ENCODE measurements around the gene EVA1A.

The EVA1A gene

DNA sequence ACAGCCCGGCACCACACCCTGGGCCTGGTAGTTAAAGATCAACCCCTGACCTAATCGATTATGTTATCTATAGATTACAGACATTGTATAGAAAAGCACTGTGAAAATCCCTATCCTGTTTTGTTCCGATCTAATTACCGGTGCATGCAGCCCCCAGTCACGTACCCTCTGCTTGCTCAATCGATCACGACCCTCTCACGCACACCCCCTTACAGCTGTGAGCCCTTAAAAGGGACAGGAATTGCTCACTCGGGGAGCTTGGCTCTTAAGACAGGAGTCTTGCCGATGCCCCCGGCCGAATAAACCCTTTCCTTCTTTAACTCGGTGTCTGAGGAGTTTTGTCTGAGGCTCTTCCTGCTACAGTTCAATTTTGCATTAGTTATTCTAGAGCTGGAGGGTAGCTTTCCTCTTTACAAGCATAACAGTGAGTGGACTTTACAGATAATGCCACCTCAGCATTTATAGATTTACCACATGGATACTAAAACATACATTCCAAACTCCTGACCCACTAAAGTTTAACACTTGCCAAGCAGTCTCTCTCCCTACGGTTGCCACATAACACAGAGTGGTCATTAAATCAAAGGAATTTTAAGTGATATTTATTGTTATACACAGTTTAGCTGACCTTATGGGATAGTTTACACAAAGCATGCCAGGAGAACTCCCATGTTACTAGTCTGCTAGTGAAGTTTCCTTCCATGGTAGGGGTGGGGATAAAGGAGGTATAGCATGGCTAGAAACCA is 101.0 kb downstream of the EVA1A start:
- Histone ChIP-seq H3K36me3 (no peaks in the 10 kb centered on the region), H3K9me3 (no peaks in the 10 kb centered on the region), H3K4me2 (no peak overlapping the region), H3K4me3 (no peak overlapping the region), H4K20me1 (no peaks in the 10 kb centered on the region), H3K27me3 (no peaks in the 10 kb centered on the region), H3K4me1 (no peaks in the 10 kb centered on the region), H3K27ac (no peak overlapping the region), H3K9ac (no peak overlapping the region)
- TF ChIP-seq Cebpa-rat (IDR thresholded peaks at IDR 0.05), result no peak

DNA sequence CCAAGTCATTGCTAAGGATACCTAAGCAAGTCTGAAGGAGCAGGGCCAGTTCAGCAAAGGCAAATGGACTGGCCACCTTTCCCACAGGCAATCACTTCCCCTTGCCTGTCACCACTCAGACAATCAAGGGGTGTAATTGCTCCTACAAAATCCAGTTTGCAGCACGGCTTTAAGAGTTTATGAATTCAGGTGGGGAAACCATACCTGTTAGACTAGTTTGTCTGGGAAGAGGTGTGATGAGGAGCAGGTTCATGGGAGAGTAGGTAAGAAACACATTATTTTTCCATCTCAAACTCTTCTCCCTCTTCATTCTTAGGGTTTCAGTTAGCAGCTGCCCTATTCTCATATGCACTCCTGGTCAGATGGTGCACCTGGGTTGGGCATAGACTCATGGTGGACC is 102.5 kb downstream of the EVA1A start:
- H3K27me3 ChIP-seq, result no peaks in the 10 kb centered on the region
- no peaks in the 10 kb centered on the region for H3K36me3 ChIP-seq
- H3K27ac ChIP-seq, result no peak overlapping the region
- no peak for TF ChIP-seq Cebpa-rat (IDR thresholded peaks at IDR 0.05)
- no peak overlapping the region for H3K9ac ChIP-seq
- no peak overlapping the region for H3K4me3 ChIP-seq
- no peak overlapping the region for H3K4me2 ChIP-seq
- no peaks in the 10 kb centered on the region for H3K4me1 ChIP-seq
- H4K20me1 ChIP-seq, result no peaks in the 10 kb centered on the region
- H3K9me3 ChIP-seq, result no peaks in the 10 kb centered on the region

DNA sequence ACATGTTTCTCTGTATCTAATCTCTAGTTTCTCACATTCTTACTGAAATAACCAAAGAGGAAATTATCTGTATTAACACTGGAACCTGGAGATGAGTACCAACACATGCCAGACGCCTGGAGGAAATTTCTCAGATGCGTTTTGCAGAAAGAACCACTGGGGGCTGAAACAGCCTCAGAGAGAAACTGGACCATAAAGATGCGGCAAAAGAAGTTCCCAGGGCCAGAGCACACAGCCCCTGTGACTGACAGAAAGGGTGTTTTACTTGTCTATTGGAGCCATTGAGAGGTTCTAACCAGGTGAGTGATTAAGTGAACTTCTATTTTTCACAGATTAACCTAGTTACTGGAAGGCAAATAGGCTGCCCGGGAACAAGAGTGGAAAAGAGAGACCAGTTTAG is 103.9 kb downstream of the EVA1A start:
- Histone ChIP-seq H3K4me3 (no peak overlapping the region), H3K9ac (no peak overlapping the region), H3K9me3 (no peaks in the 10 kb centered on the region), H3K27ac (no peak overlapping the region), H3K4me2 (no peak overlapping the region), H3K27me3 (no peaks in the 10 kb centered on the region), H3K36me3 (no peaks in the 10 kb centered on the region), H4K20me1 (no peaks in the 10 kb centered on the region), H3K4me1 (no peaks in the 10 kb centered on the region)
- TF ChIP-seq Cebpa-rat (IDR thresholded peaks at IDR 0.05), result no peak

DNA sequence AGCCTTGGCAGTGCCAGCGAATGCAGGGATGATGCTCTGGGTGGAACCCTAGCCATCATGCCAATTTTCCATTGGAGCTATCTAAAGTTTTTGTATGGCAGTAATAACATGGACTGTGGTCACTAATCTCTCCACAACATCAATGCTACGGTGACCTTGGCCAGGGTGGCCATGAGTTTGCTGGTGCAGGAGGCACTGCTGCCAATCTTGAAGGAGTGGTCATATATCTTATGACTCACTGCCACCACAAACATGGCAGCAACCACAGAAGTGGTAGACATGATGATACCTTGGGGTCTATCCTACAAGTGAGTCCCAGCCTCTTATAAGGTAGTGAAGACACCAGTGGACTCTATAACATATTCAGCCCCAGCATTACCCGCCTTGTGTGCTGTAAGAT is 104.6 kb downstream of the EVA1A start:
- no peaks in the 10 kb centered on the region for H3K36me3 ChIP-seq
- H4K20me1 ChIP-seq, result no peaks in the 10 kb centered on the region
- H3K4me1 ChIP-seq, result no peaks in the 10 kb centered on the region
- no peaks in the 10 kb centered on the region for H3K27me3 ChIP-seq
- H3K4me2 ChIP-seq, result no peak overlapping the region
- no peak overlapping the region for H3K4me3 ChIP-seq
- no peaks in the 10 kb centered on the region for H3K9me3 ChIP-seq
- TF ChIP-seq Cebpa-rat (IDR thresholded peaks at IDR 0.05), result no peak
- H3K27ac ChIP-seq, result no peak overlapping the region
- H3K9ac ChIP-seq, result no peak overlapping the region

DNA sequence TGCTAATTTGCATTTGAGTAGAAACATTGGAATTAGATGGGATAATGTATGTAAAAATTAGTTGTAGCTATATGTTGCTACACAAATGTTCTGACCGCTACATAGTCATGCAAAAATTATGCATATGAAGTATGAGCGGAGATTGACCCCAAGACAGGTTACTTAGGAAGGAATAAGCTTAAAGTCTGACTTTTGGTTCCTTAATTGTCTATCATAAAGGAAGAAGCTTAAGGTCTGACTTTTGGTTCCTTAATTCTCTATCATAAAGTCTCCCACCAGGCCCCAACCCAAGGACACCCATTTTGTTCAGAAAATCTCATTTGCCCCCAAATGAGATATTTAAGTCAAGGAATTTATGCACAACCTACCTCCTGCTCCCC is 106.5 kb downstream of the EVA1A start:
- H3K9me3 ChIP-seq, result peaks cover 5% of the 10 kb centered on the region; the same call in 1 of the 2 replicates
- H3K27me3 ChIP-seq, result no peaks in the 10 kb centered on the region
- no peak overlapping the region for H3K9ac ChIP-seq
- H3K36me3 ChIP-seq, result no peaks in the 10 kb centered on the region
- H4K20me1 ChIP-seq, result no peaks in the 10 kb centered on the region
- H3K27ac ChIP-seq, result no peak overlapping the region
- no peak overlapping the region for H3K4me3 ChIP-seq
- no peaks in the 10 kb centered on the region for H3K4me1 ChIP-seq
- no peak for TF ChIP-seq Cebpa-rat (IDR thresholded peaks at IDR 0.05)
- H3K4me2 ChIP-seq, result no peak overlapping the region

DNA sequence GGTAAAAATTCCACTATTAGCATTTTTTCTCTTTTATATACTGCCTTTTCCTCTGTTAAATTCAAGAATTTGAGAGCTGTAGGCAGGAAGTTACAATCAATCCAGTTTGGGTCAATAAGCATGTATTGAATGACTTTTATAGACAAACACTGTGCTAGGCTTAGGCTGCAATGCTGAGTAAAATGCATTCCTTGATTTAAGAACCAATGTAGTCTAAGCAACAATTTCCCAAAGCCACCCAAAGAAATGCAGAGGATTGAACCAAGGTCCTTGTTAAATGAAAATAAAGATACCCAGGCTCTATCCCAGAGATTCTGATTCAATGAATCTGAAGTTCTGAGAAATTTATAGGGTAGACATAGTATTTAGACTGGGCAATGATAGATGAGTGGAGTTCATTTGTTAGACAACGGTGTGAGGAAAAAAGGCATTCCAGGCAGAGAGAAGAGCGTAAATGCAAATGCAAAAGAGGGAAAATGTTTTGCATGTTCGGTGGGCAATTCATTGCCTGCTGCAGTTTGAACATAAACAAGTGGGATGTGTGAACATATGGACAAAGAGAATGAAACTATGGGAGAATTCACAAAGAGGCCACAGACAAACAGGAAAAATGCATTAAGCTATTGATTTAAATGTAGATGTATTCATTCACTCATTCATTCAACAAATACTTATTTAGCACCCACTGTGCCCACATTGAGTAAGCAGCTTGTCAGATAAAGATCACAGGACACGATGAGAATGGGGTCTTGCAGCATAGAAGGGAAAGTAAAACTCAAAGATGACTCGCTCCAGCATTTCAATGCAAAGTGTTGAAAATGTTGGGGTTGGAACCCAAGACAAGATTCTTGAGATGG is 107.1 kb downstream of the EVA1A start:
- H3K4me3 ChIP-seq, result no peak overlapping the region
- TF ChIP-seq Cebpa-rat (IDR thresholded peaks at IDR 0.05), result no peak
- H3K36me3 ChIP-seq, result no peaks in the 10 kb centered on the region
- H3K27ac ChIP-seq, result no peak overlapping the region
- no peak overlapping the region for H3K4me2 ChIP-seq
- H3K9ac ChIP-seq, result no peak overlapping the region
- no peaks in the 10 kb centered on the region for H4K20me1 ChIP-seq
- H3K27me3 ChIP-seq, result no peaks in the 10 kb centered on the region
- H3K9me3 ChIP-seq, result peaks cover 7% of the 10 kb centered on the region; the same call in 1 of the 2 replicates
- no peaks in the 10 kb centered on the region for H3K4me1 ChIP-seq

DNA sequence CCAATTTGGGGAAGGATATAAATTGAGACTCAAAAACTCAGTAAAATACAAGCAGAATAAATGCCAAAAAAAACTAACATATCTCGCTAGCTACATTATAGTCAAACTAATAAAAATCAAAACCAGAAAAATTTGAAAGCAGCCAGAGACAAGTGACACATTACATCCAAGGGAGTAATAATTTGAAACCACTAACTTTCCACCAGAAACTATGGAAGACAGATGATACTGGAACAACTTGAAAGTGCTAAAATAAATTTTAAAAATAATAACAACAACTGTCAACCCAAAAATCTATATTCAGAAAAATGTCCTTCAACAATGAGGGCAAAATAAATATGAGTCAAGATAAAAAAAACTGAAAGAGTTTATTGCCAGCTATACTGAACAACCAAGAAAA is 110.7 kb downstream of the EVA1A start:
- no peak for TF ChIP-seq Cebpa-rat (IDR thresholded peaks at IDR 0.05)
- H3K9ac ChIP-seq, result no peak overlapping the region
- no peak overlapping the region for H3K27ac ChIP-seq

DNA sequence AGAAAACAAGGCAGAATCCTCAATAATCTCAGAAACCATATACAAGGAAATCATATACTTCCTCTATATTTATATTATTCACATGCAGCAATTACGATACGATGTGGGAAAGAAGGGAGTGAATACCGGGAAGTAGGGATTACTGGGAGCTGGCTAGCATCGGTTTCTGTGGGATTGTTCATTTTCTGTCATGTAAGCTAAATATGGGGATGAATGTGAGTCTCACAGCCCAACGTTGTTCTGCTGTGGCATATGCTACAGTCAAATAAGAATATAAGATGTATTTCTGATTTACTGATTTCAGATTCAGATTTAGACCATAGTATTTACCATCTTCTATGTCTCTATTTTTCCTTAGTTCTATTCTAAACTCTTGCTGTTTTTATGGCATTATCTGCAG is 113.6 kb downstream of the EVA1A start:
- H3K27me3 ChIP-seq, result no peaks in the 10 kb centered on the region
- H3K4me3 ChIP-seq, result no peak overlapping the region
- H3K9me3 ChIP-seq, result peaks cover 7% of the 10 kb centered on the region; the same call in 1 of the 2 replicates
- H3K9ac ChIP-seq, result no peak overlapping the region
- no peaks in the 10 kb centered on the region for H4K20me1 ChIP-seq
- no peak for TF ChIP-seq Cebpa-rat (IDR thresholded peaks at IDR 0.05)
- no peak overlapping the region for H3K4me2 ChIP-seq
- no peaks in the 10 kb centered on the region for H3K4me1 ChIP-seq
- H3K27ac ChIP-seq, result no peak overlapping the region
- H3K36me3 ChIP-seq, result no peaks in the 10 kb centered on the region

More for the DNA sequence above, 110.7 kb downstream of the EVA1A start:
- H3K4me2 ChIP-seq, result no peak overlapping the region
- no peaks in the 10 kb centered on the region for H4K20me1 ChIP-seq
- no peaks in the 10 kb centered on the region for H3K27me3 ChIP-seq
- H3K4me3 ChIP-seq, result no peak overlapping the region
- no peaks in the 10 kb centered on the region for H3K36me3 ChIP-seq
- no peaks in the 10 kb centered on the region for H3K4me1 ChIP-seq
- H3K9me3 ChIP-seq, result peaks cover 7% of the 10 kb centered on the region; the same call in 1 of the 2 replicates

Data from BLaER1 (cell line).